ENCODE results near the gene TTLL6. TPM values are rescaled to one million over a fixed set of nuclear protein-coding genes. Genes with fewer than 3 reads are reported as not detected.

The TTLL6 gene
- not detected in 2 replicates for total RNA-seq

GRCh38 chr17:48816774-48817590, at the start of gene TTLL6:
TSS of gene TTLL6 (minus strand) at chr17:48817229. CDS start at chr17:48817072, 157 bp downstream.

GRCh38 chr17:48830840-48831548, 14.0 kb upstream of the TTLL6 start, which contains the start of gene CALCOCO2:
TSS of gene CALCOCO2 (plus strand) at chr17:48831035. CDS start at chr17:48841708, 10,673 bp downstream.

GRCh38 chr17:48728232-48729231, 88.5 kb downstream of the TTLL6 start, which contains the start of gene HOXB13:
TSS of gene HOXB13 (minus strand) at chr17:48728750. CDS start at chr17:48728593, 157 bp downstream.

GRCh38 chr17:48722915-48723422, 94.1 kb downstream of the TTLL6 start, which contains the start of gene PRAC2:
TSS of gene PRAC2 (plus strand) at chr17:48723185. CDS start at chr17:48724411, 1,226 bp downstream.

GRCh38 chr17:48722201-48722907, 94.7 kb downstream of the TTLL6 start, which contains the start of gene PRAC1:
TSS of gene PRAC1 (minus strand) at chr17:48722518. CDS start at chr17:48722392, 126 bp downstream.

Small RNA genes within 50 kb of the gene (small RNA-seq; reads per million reads assigned to genes)
- gene COX6B1P2 (not detected), gene MIR3185 (not detected), gene RF02132 (not detected), gene RF02133 (not detected), gene RN7SL125P (not detected)

Other genes with a start within 250 kb of the TTLL6 start
- gene HOXB4, start 238.9 kb downstream of the TTLL6 start, total RNA-seq: 3.3 and 4.7 TPM in 2 replicates
- 5.1 and 9.8 TPM in 2 replicates for gene HOXB3, start 227.0 kb downstream of the TTLL6 start, total RNA-seq
- 0.39 and 0.73 TPM in 2 replicates for gene HOXB5, start 223.4 kb downstream of the TTLL6 start, total RNA-seq
- 8.8 and 11.0 TPM in 2 replicates for gene HOXB6, start 212.2 kb downstream of the TTLL6 start, total RNA-seq
- gene HOXB7, start 206.2 kb downstream of the TTLL6 start, total RNA-seq: 3.5 and 4.0 TPM in 2 replicates
- gene HOXB8, start 201.9 kb downstream of the TTLL6 start, total RNA-seq: 0.20 and 1.5 TPM in 2 replicates
- gene HOXB9, start 190.9 kb downstream of the TTLL6 start, total RNA-seq: 0.37 TPM in 1 of 2 replicates, not detected in the other
- gene PRAC1, start 94.7 kb downstream of the TTLL6 start, total RNA-seq: not detected in 2 replicates
- gene PRAC2, start 94.0 kb downstream of the TTLL6 start, total RNA-seq: not detected in 2 replicates
- gene HOXB13, start 88.5 kb downstream of the TTLL6 start, total RNA-seq: under 0.01 TPM in 1 of 2 replicates, not detected in the other
- gene CALCOCO2, start 13.8 kb upstream of the TTLL6 start, total RNA-seq: 61.8 and 64.3 TPM in 2 replicates
- gene ATP5MC1, start 75.6 kb upstream of the TTLL6 start, total RNA-seq: 61.7 and 82.3 TPM in 2 replicates
- gene UBE2Z, start 91.2 kb upstream of the TTLL6 start, total RNA-seq: 85.2 and 90.5 TPM in 2 replicates
- gene SNF8, start 127.6 kb upstream of the TTLL6 start, total RNA-seq: 53.8 and 60.3 TPM in 2 replicates
- not detected in 2 replicates for gene GIP, start 151.4 kb upstream of the TTLL6 start, total RNA-seq
- gene IGF2BP1, start 180.2 kb upstream of the TTLL6 start, total RNA-seq: under 0.01 and 0.98 TPM in 2 replicates

All from subcutaneous preadipocyte (primary cell).